GM18861 (cell line): ENCODE measurements around the gene TTC6.
"Not testable (repeated sequence)": the region's sequence is repeated elsewhere in the genome, so short reads cannot be mapped to it uniquely, and the experiment has no call there.

Source experiments
- ATAC-seq: cut with Tn5 transposase; IDR thresholded peaks from one replicate; pipeline ENCODE4 v1.9.1; 2021; ENCODE audit not compliant: unreplicated experiment

The TTC6 gene

GRCh38 chr14:37594971-37595808 is at the start of gene TTC6, which contains the start of gene FOXA1:
TTC6 (plus strand) TSS chr14:37595629; CDS start chr14:37622065, 26,436 bp downstream.
FOXA1 (minus strand) TSS chr14:37595249; CDS start chr14:37594972, 277 bp downstream.
- ATAC-seq: no peak

DNA sequence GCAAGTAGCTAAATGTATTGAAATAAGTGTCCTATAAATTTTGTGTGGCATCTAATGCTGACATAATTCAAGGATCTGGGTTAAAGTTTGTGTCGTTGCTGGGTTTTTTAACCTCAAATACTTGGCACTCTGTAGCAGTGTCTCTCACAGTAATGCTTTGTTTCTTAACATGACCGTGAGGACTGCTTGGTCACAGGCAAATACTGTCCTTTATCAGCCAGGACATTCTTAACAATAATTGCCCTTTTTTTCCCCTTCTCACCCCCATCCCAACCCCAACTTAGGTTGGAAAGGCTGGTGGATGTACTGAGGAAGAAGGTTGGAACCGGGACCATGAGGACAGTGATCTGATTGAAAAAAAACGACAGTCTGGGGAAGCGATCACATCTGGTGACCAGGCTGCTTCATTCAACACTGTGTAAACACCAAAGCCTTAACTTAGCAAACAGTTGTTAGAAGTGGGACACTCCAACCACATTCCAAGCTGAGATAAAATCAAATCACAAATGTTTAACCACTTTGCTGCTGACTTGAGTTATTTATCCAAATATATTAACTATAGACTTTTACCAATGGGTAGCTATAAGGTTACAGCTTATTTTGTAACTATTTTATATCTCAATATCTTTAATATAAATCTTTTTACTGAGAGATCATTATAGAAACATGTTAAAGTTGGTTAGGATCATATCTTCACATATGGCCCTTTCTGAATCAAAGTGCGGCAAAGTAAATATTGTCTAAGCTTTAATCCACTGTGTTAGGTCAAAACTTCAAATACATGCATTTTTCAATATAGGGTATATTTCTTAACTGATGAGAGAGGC is 48.6 kb upstream of the TTC6 start:
- no peak for ATAC-seq

GRCh38 chr14:37550511-37550910 is 44.9 kb upstream of the TTC6 start:
- no peak for ATAC-seq

GRCh38 chr14:37551119-37551518 is 44.3 kb upstream of the TTC6 start:
- ATAC-seq: no peak

DNA sequence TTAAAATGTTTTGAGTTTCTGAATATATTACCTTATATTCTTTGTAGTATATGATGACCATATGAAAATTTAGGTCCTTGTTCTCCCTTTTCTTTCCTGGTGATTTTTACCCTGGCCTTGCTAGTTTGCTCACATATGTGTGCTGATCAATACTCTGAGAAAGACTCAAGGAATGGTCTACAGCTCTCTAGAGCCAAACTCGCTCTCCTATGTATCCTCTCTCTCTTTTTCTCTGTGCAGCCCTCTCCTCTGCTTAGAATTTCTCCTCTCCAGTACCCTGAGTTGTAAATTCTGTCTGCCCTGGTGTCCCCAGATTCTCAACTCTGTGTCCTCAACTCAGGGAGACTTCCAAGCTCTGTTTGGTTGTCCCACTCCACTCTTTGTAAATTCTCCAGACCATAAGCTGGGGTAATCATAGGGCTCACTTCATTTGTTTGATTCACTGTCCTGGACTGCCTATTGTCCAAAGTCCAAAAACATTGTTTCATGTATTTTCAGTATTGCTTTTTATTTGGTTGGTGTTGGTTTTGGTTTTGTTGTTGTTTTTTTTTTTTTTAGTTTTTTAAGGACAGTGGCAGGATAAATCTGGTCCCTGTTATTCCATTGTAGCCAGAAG is 41.4 kb upstream of the TTC6 start:
- ATAC-seq: no peak

- ATAC-seq: not testable (repeated sequence)
Measured at GRCh38 chr14:37555596-37555995, 39.8 kb upstream of the TTC6 start.

- no peak for ATAC-seq
Measured at GRCh38 chr14:37558740-37559139, 36.7 kb upstream of the TTC6 start.

GRCh38 chr14:37559386-37559785 is 36.0 kb upstream of the TTC6 start:
- no peak for ATAC-seq

- ATAC-seq: no peak
Measured at GRCh38 chr14:37563189-37563588, 32.2 kb upstream of the TTC6 start.

DNA sequence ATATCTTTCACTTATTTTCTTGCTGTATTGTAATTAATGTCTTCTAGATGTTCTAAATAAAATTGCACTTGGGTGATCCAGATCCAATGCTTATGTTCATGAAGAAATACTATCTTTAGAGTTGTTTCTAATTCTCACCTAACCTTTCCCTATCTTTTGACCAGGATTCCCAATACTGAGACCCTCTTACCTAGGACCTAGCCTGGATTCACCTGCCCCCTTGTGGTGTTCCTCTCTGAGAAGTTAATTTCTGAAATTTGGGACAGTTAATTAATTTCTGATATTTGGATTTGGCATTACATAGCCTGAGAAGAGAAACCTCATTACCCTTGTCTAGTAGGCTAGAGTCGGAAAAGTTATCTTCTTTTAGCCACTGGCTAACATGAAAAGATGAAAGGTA is 29.9 kb upstream of the TTC6 start:
- no peak for ATAC-seq

DNA sequence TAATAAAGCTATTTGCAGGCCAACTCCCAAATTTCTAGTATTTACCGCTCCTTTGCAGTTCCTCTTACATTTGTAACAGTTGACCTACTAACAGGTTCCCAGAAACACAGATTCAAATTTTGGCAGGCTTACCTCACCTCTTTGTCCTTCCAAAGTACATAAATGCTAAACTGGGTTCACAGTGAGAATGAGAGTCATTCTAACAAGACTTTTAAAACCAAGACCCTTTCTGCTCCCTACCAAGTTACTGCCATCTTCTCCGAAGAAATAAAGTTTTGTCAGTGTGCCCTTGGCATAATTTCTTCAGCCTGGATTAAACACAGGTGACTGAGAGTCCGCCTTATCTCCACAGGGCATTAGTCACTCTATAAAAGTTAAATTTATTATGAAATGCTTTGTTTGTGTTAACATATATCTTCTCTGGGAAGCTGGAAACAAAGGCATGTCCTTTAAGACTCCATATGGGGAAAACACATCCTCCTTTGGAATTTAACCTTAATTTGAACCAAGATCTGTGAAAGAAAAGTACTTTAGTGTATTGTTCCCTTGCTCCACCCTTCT is 28.5 kb upstream of the TTC6 start:
- ATAC-seq: no peak

DNA sequence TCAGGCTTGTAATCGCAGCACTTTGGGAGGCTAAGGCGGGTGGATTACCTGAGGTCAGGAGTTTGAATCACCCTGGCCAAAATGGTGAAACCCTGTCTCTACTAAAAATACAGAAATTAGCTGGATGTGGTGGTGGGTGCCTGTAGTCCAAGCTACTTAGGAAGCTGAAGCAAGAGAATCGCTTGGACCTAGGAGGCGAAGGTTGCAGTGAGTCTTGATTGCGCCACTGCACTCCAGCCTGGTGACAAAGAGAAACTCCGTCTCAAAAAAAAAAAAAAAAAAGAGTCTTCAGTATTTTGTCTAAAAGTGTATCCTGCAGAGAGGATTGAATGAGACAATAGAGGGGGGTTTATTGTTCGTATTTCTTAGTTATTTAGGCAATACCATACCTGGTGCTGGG is 25.7 kb upstream of the TTC6 start:
- no peak for ATAC-seq

- no peak for ATAC-seq
Measured at GRCh38 chr14:37571391-37571790, 24.0 kb upstream of the TTC6 start.

DNA sequence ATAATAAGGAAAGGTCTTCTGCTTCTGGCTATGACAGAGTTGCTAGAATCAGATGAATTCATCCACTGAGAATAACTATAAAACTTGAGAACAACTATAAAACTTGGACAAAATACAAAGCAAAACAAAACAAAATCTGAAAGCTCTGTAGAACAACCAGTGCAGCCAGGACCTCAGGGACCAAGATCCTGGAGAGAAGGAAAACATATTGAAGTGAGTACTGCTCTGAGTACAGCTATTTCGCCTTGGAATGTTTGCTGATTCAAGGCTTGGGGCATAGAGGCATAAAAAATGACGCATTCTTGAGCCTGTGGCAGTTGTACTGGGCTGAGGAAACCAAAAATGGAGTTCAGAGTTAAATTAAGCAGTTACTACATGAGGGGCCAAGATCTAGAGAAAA is 22.1 kb upstream of the TTC6 start:
- no peak for ATAC-seq

GRCh38 chr14:37579274-37579673 is 16.2 kb upstream of the TTC6 start:
- ATAC-seq: no peak

GRCh38 chr14:37580146-37580545 is 15.3 kb upstream of the TTC6 start:
- ATAC-seq: no peak

DNA sequence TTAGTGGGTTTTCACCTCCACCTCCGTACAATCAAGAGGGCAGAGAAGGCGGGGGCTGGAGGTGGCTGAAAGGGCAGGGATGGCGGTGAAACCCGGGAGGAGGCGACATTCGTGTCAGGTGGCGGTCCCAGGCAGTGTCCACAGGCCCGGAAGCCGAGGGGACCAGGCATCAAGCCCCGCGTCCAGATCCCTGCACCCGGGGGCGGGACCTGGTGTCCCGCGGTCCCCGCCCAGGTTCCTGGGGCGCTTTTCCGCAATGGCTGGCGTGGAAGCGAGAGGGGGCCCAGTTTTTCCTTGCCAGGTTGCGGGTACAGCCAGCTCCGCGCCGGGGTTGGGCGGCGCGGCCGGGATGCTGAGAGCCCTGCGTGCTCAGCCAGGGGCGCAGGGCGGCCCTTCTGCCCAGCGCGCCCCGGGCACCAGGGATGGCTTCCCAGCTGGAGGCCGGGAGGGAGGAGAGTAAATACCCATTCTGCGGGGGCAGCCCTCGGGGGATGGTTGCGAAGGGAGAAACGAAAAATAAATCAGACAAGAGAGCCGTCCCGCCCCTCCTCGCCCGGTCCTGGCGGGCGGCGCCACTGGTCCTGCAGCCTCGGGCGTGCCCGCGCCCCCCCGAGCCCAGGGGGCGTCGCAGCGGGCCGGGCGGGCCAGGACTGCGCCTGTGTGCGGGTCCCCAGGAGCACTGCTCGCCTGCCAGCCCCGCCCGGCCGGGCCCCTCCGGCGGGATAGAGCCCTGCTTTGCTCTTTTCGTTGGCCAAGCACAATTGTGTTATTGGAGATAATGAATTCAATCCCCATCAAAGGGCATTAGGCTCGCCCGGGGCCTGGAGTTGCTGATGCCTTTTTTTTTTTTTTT is 11.8 kb upstream of the TTC6 start:
- ATAC-seq: no peak

DNA sequence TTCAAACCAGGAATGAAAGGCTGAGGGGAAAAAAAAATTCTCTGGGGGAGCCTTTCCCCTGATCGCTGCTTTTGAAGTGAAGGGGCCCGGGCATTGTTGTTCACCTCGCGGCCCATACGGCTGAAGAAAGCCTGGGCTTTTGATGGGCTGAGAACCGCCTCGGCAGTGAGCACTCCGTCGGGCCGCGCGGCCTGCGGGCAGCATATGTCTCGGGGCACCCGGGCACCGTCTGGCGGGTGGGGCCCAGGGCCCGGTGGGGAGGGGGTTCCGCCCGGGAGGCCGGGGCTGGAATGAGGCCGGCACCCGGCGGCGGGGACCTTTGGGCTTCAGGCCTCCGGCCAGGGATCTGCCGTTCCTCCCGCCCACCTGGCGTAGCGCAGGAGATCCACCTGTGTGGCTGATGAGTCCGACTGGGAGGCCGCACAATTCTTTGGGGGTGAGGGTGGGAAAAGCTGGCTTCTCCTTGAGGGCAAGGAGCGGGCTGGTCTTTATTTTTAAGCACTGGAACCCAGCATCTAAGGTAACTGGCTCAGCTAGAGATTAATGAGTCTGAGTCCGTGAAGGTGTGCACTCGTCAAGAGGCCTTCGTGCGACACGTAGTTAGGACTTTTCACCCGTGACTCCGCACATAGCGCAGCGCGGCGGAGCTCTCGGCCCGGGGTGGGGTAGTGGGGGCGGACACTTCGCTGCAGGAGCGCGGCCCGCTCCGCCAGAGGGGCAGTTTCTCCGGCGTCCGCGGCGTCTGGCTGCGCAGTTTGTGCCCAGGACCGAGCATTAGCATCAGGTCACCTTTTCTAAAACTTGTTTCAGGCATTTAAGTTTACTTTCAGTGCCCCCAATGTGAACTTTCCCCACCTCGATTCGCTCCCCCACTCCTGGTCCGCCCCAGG is 11.0 kb upstream of the TTC6 start:
- ATAC-seq: no peak

GRCh38 chr14:37585101-37585511 is 10.3 kb upstream of the TTC6 start:
- no peak for ATAC-seq
